CD4-positive, CD25-positive, alpha-beta regulatory T cell (primary cell): ENCODE results near the gene SPG21. TPM values are rescaled to one million over a fixed set of nuclear protein-coding genes. Genes with fewer than 3 reads are reported as not detected.

Experiments
- ATAC-seq, 2 donors: fragments of 150-1000 bp; cut with Tn5 transposase; one replicate each; pipeline ENCODE4 v1.10.0; 2021; ENCODE audit warnings: low read depth in 2 of 2, moderate number of reproducible peaks in 2 of 2, moderate library complexity in 1 of 2
- DNase-seq, 3 donors: peaks; one replicate each; pipeline versions ENCODE4 v3.0.0 to v3.0.0-alpha.2; 2012 to 2022; ENCODE audit warnings: mixed read lengths in 1 of 3
- H3K27ac ChIP-seq: one replicate; pipeline ENCODE4 v1.7.0; 2013; ENCODE audit warnings: mild to moderate bottlenecking, low read length; ENCODE audit not compliant: insufficient read depth, poor library complexity, severe bottlenecking
- H3K27me3 ChIP-seq: one replicate; pipeline ENCODE4 v1.7.0; 2013; ENCODE audit warnings: low read length; ENCODE audit not compliant: control insufficient read depth, insufficient read depth
- H3K36me3 ChIP-seq: one replicate; pipeline ENCODE4 v1.7.0; 2013; ENCODE audit warnings: mild to moderate bottlenecking, low read length, moderate library complexity; ENCODE audit not compliant: control insufficient read depth, insufficient read depth
- H3K4me1 ChIP-seq: 2 replicates; pipeline ENCODE4 v1.7.0; 2013; ENCODE audit warnings: mild to moderate bottlenecking, low read length; ENCODE audit not compliant: insufficient read depth, control insufficient read depth, poor library complexity, severe bottlenecking
- H3K4me3 ChIP-seq: one replicate; pipeline ENCODE4 v1.7.0; 2013; ENCODE audit warnings: low read depth, mild to moderate bottlenecking, low read length, moderate library complexity
- H3K9me3 ChIP-seq, 2 experiments: 1 replicate in 1 of 2; 2 replicates in 1 of 2; pipeline ENCODE4 v1.7.0; 2013; ENCODE audit warnings: low read length in 2 of 2, mild to moderate bottlenecking in 1 of 2, moderate library complexity in 1 of 2; ENCODE audit not compliant: control insufficient read depth in 2 of 2
- H3K27ac Mint-ChIP-seq, 3 donors: one replicate each; pipeline ENCODE4 v1.8.0; 2020 to 2022; ENCODE audit warnings: mild to moderate bottlenecking in 3 of 3, mixed read lengths in 3 of 3, moderate library complexity in 2 of 3
- H3K27me3 Mint-ChIP-seq: one replicate; pipeline ENCODE4 v1.8.0; 2022; ENCODE audit warnings: mild to moderate bottlenecking, mixed read lengths
- H3K36me3 Mint-ChIP-seq: one replicate; pipeline ENCODE4 v1.8.0; 2020; ENCODE audit warnings: mixed read lengths
- H3K4me1 Mint-ChIP-seq, 4 donors: one replicate each; pipeline ENCODE4 v1.8.0; 2020 to 2022; ENCODE audit warnings: mixed read lengths in 4 of 4, mild to moderate bottlenecking in 1 of 4
- H3K4me3 Mint-ChIP-seq, 4 donors: one replicate each; pipeline ENCODE4 v1.8.0; 2020 to 2022; ENCODE audit warnings: mild to moderate bottlenecking in 4 of 4, mixed read lengths in 4 of 4, moderate library complexity in 3 of 4
- H3K9me3 Mint-ChIP-seq, 7 donors: one replicate each; pipeline ENCODE4 v1.8.0; 2020 to 2022; ENCODE audit warnings: mixed read lengths in 7 of 7, mild to moderate bottlenecking in 3 of 7, moderate library complexity in 2 of 7
- polyA plus RNA-seq, 4 donors: library from polyadenylated mRNA; unstranded; fragments of 300-500 nt; fragmentation: Illumina TruSeq; gene quantifications; one replicate each; pipeline ENCODE4 v1.2.3, GENCODE V29; 2021
- total RNA-seq: library from RNA; stranded (reverse); gene quantifications from one replicate; pipeline ENCODE4 v1.2.3, GENCODE V29; 2022

SPG21 gene
- total and polyA plus RNA-seq, 5 donors from 2014 or later, result 46.9 to 146 (median 130) TPM

DNA sequence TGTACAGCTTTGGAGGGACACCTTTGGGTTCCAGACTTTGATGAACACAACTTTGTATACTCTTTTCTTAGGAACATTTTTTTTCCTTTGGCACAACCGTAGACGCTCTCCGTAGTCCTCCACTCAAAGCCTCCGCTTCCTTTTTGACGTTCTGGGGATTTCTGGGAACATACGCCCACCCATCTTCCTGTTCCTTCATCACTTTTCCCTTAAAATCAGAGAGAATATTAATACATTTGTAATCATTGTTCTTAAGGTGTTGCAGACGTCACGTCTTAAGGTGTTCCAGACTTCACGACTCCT is 405 bp upstream of the SPG21 start:
- Mint-ChIP-seq H3K9me3 (peaks cover 0 to 1% (median 0%) of the 10 kb centered on the region in 7 donors), H3K36me3 (peaks cover 8% of the 10 kb centered on the region), H3K27ac (peak overlapping the region; percentile 78 to 96 (median 96))

DNA sequence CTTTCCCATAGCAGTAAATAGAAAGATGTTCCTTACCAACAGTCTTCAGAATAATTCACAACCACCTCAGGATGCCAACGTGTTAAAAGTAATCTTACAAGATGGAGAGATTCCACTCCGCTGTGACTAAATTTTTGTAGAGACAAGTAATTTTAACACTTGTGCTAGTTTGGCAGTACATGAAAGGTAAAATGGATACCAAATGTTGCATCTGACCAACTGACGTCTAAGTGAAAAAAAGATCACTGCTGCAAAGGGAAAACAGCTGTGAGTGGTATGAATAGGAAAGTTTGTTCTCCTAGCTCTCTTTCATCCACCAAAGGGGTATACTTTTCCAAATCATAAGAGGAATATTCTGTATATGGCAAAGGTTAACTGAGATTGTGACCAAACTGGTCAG is 2.6 kb downstream of the SPG21 start:
- peaks cover 14% of the 10 kb centered on the region for H3K36me3 Mint-ChIP-seq
- Histone ChIP-seq H3K27ac (no peak overlapping the region), H3K27me3 (no peaks in the 10 kb centered on the region), H3K9me3 (no peaks in the 10 kb centered on the region), H3K4me1 (peaks cover 16% of the 10 kb centered on the region), H3K36me3 (peaks cover 6% of the 10 kb centered on the region), H3K4me3 (no peak overlapping the region)
- peaks cover 8% of the 10 kb centered on the region for H3K27me3 Mint-ChIP-seq
- peaks cover 23 to 66% (median 43%) of the 10 kb centered on the region in 4 donors for H3K4me1 Mint-ChIP-seq
- H3K9me3 Mint-ChIP-seq, result peaks cover 0 to 1% (median 0%) of the 10 kb centered on the region in 7 donors
- DNase-seq (no peak), ATAC-seq (no peak)
- H3K27ac Mint-ChIP-seq, result peak overlapping the region in 2 of 3 donors; percentile 49 to 50
- H3K4me3 Mint-ChIP-seq, result peak overlapping the region; percentile 55 to 96 (median 76)

More for the DNA sequence above, 405 bp upstream of the SPG21 start:
- H3K4me1 ChIP-seq, result peaks cover 24% of the 10 kb centered on the region
- ATAC-seq, result no peak
- Mint-ChIP-seq H3K4me1 (peaks cover 21 to 48% (median 37%) of the 10 kb centered on the region in 4 donors), H3K4me3 (peak overlapping the region; percentile 95 to 99 (median 96)), H3K27me3 (peaks cover 8% of the 10 kb centered on the region)
- no peaks in the 10 kb centered on the region for H3K9me3 ChIP-seq
- peak overlapping the region; percentile 85 for H3K4me3 ChIP-seq
- peak overlapping the region; percentile 80 for H3K27ac ChIP-seq
- DNase-seq, result no peak
- H3K36me3 ChIP-seq, result no peaks in the 10 kb centered on the region
- no peaks in the 10 kb centered on the region for H3K27me3 ChIP-seq

- Mint-ChIP-seq H3K27me3 (peaks cover 4% of the 10 kb centered on the region), H3K36me3 (peaks cover 19% of the 10 kb centered on the region), H3K27ac (peak overlapping the region; percentile 34 to 87 (median 67)), H3K4me1 (peaks cover 19 to 67% (median 42%) of the 10 kb centered on the region in 4 donors), H3K9me3 (peaks cover 0 to 1% (median 0%) of the 10 kb centered on the region in 7 donors), H3K4me3 (peak overlapping the region in 2 of 4 donors; percentile 34)
- peaks cover 21% of the 10 kb centered on the region for H3K4me1 ChIP-seq
- no peaks in the 10 kb centered on the region for H3K9me3 ChIP-seq
- ATAC-seq (no peak), DNase-seq (no peak)
- peaks cover 6% of the 10 kb centered on the region for H3K36me3 ChIP-seq
- no peak overlapping the region for H3K4me3 ChIP-seq
- no peak overlapping the region for H3K27ac ChIP-seq
- H3K27me3 ChIP-seq, result no peaks in the 10 kb centered on the region
Measured at GRCh38 chr15:64985366-64986033, 4.2 kb downstream of the SPG21 start.

DNA sequence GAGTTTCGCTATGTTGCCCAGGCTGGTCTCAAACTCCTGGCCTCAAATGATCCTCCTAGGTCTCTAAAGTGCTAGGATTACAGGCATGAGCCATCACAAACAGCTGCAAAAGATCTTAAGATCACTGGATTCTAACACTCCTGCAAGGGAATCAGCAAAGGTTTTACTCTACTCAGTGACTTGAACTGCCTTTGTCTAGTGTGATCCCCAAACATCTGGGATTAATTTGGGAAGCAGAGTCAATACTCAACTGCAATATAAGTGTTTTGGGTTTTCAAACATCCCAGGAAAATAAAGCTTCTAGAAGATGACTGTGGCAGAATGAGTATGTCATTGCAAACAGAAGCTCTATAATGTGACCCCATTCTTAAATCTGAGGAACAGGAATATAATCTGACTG is 7.2 kb downstream of the SPG21 start:
- DNase-seq, result no peak
- Mint-ChIP-seq H3K27ac (peak overlapping the region in 1 of 3 donors; percentile 7), H3K4me1 (peaks cover 12 to 42% (median 27%) of the 10 kb centered on the region in 4 donors), H3K4me3 (no peak overlapping the region), H3K27me3 (no peaks in the 10 kb centered on the region), H3K36me3 (peaks cover 33% of the 10 kb centered on the region), H3K9me3 (no peaks in the 10 kb centered on the region)
- Histone ChIP-seq H3K27ac (no peak overlapping the region), H3K9me3 (no peaks in the 10 kb centered on the region), H3K4me1 (peaks cover 5% of the 10 kb centered on the region), H3K36me3 (peaks cover 27% of the 10 kb centered on the region), H3K27me3 (no peaks in the 10 kb centered on the region), H3K4me3 (no peak overlapping the region)
- no peak for ATAC-seq

- ATAC-seq (no peak), DNase-seq (no peak)
- Histone ChIP-seq H3K27ac (no peak overlapping the region), H3K4me3 (peak overlapping the region; percentile 6), H3K27me3 (no peaks in the 10 kb centered on the region), H3K36me3 (peaks cover 27% of the 10 kb centered on the region), H3K4me1 (peaks cover 5% of the 10 kb centered on the region), H3K9me3 (no peaks in the 10 kb centered on the region)
- Mint-ChIP-seq H3K9me3 (no peaks in the 10 kb centered on the region), H3K4me1 (peaks cover 8 to 37% (median 21%) of the 10 kb centered on the region in 4 donors), H3K4me3 (peak overlapping the region in 1 of 4 donors; percentile 73), H3K27ac (peak overlapping the region in 1 of 3 donors; percentile 7), H3K27me3 (no peaks in the 10 kb centered on the region), H3K36me3 (peaks cover 33% of the 10 kb centered on the region)
Measured at GRCh38 chr15:64981812-64982431, 7.8 kb downstream of the SPG21 start.

GRCh38 chr15:64979252-64979710 is 10.4 kb downstream of the SPG21 start:
- Mint-ChIP-seq H3K36me3 (peaks cover 35% of the 10 kb centered on the region), H3K4me3 (no peak overlapping the region), H3K27ac (peak overlapping the region in 1 of 3 donors; percentile 29), H3K9me3 (no peaks in the 10 kb centered on the region), H3K4me1 (peaks cover 0 to 19% (median 5%) of the 10 kb centered on the region in 4 donors), H3K27me3 (no peaks in the 10 kb centered on the region)
- H3K9me3 ChIP-seq, result no peaks in the 10 kb centered on the region
- H3K27ac ChIP-seq, result no peak overlapping the region
- H3K27me3 ChIP-seq, result no peaks in the 10 kb centered on the region
- DNase-seq, result no peak
- peaks cover 39% of the 10 kb centered on the region for H3K36me3 ChIP-seq
- ATAC-seq, result no peak
- H3K4me3 ChIP-seq, result no peak overlapping the region
- peaks cover 5% of the 10 kb centered on the region for H3K4me1 ChIP-seq

GRCh38 chr15:64975390-64975789 is 14.3 kb downstream of the SPG21 start:
- DNase-seq (no peak), ATAC-seq (no peak)
- no peaks in the 10 kb centered on the region for H3K27me3 Mint-ChIP-seq
- no peaks in the 10 kb centered on the region for H3K4me1 ChIP-seq
- peaks cover 64% of the 10 kb centered on the region for H3K36me3 ChIP-seq
- H3K27ac ChIP-seq, result no peak overlapping the region
- no peaks in the 10 kb centered on the region for H3K9me3 ChIP-seq
- peaks cover 29% of the 10 kb centered on the region for H3K36me3 Mint-ChIP-seq
- no peaks in the 10 kb centered on the region for H3K27me3 ChIP-seq
- no peaks in the 10 kb centered on the region for H3K9me3 Mint-ChIP-seq
- H3K4me3 Mint-ChIP-seq, result no peak overlapping the region
- H3K4me3 ChIP-seq, result no peak overlapping the region
- H3K4me1 Mint-ChIP-seq, result peaks cover 0 to 4% (median under 1%) of the 10 kb centered on the region in 4 donors
- peak overlapping the region in 1 of 3 donors; percentile 47 for H3K27ac Mint-ChIP-seq
